Prostate gland (tissue), 2 donors: ENCODE data around the gene SAMD15. TPM values are rescaled to one million over a fixed set of nuclear protein-coding genes. Genes with fewer than 3 reads are reported as not detected.

Source experiments
- DNase-seq: peaks from one replicate; pipeline ENCODE4 v3.0.0-alpha.2; 2019; ENCODE audit warnings: low spot score
- H3K27ac ChIP-seq, 2 donors: fragments of 200-600 bp; sonication (generic); 2 replicates each; pipeline ENCODE4 v1.5.1; 2017 to 2019
- H3K27me3 ChIP-seq: fragments of 200-600 bp; sonication (generic); replicated peaks from 2 replicates; pipeline ENCODE4 v1.5.1; 2019; ENCODE audit not compliant: insufficient read depth
- H3K36me3 ChIP-seq, 2 donors: fragments of 200-600 bp; sonication (generic); 1 replicate in 1 of 2; 2 replicates in 1 of 2; pipeline versions ENCODE4 v1.5.1 to v1.8.1; 2017 to 2019
- H3K4me1 ChIP-seq: fragments of 200-600 bp; sonication (generic); replicated peaks from 2 replicates; pipeline ENCODE4 v1.5.1; 2019
- H3K4me3 ChIP-seq, 2 donors: fragments of 200-600 bp; sonication (generic); 2 replicates each; pipeline ENCODE4 v1.5.1; 2017 to 2019
- H3K9me3 ChIP-seq: fragments of 200-600 bp; sonication (generic); 2 replicates; pipeline ENCODE4 v1.5.1; 2017
- CTCF ChIP-seq, 4 experiments: fragments of 200-600 bp in 2 of 4; fragments of 450-650 bp in 2 of 4; sonication (generic) in 2 of 4; IDR thresholded peaks; 1 replicate in 3 of 4; 2 replicates in 1 of 4; pipeline ENCODE4 v1.5.1; 2016 to 2019; ENCODE audit warnings: antibody characterized with exemption in 4 of 4, mild to moderate bottlenecking in 2 of 4, moderate library complexity in 2 of 4
- POLR2A ChIP-seq: fragments of 450-650 bp; IDR thresholded peaks from one replicate; pipeline ENCODE4 v1.6.1; 2016; ENCODE audit warnings: antibody characterized with exemption, mild to moderate bottlenecking
- POLR2AphosphoS5 ChIP-seq: sonication (generic); formaldehyde crosslinking; IDR thresholded peaks from one replicate; pipeline ENCODE4 v1.6.1; 2017; ENCODE audit warnings: antibody characterized with exemption
- WGBS: methylation state at CpG from one replicate; pipeline ENCODE4 v1.1.5; 2018; 5-methylcytosine and 5-hydroxymethylcytosine counted together
- intact Hi-C: fragments of 100-400 bp; cut with DNase I; formaldehyde crosslinking; loops from one replicate; pipeline ENCODE4 v1.14.2; 2022
- total RNA-seq, 2 donors: library from RNA; depleted of rRNA; stranded (reverse); fragments of >200 nt; gene quantifications; one replicate each; pipeline ENCODE4 v1.1.0, GENCODE V29; 2016

The SAMD15 gene
- total RNA-seq, 2 donors from 2014 or later = 0.96 to 2.9 TPM

- intact Hi-C loops = no loop called here
- no peak for DNase-seq
- Histone ChIP-seq H3K27me3 (no peaks in the 10 kb centered on the region), H3K4me3 (no peak overlapping the region), H3K36me3 (no peaks in the 10 kb centered on the region), H3K27ac (no peak overlapping the region), H3K9me3 (no peaks in the 10 kb centered on the region), H3K4me1 (no peaks in the 10 kb centered on the region)
- TF ChIP-seq CTCF (IDR thresholded peaks at IDR 0.05) = no peak
- no peak for TF ChIP-seq POLR2AphosphoS5
- no peak for TF ChIP-seq POLR2A
- WGBS = 37% methylated on average over 2 of the region's 2 CpGs
Observed at GRCh38 chr14:77338302-77338701, 38.9 kb upstream of the SAMD15 start.

DNA sequence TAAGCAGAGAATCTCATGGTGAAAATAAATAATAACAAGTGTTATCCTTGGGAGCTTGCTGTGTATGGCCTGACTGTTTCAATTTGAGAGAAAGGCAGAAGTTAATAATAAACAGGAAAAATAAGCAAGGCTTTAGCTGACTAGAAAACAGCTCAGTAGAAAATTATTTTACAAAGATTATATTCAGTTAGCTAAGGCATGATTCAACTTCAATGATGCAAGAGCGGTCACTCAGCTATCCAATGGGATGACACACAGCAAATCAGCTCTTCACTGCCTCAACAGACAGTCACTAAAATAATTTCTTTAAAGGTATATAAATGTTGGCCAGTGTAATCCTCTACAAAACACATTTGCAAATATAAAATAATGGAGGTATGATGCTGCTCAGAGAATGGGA is 37.8 kb upstream of the SAMD15 start:
- DNase-seq = no peak
- H3K36me3 ChIP-seq = no peaks in the 10 kb centered on the region
- H3K4me3 ChIP-seq = no peak overlapping the region
- WGBS = 100% methylated on average over 1 of the region's 1 CpG
- no peaks in the 10 kb centered on the region for H3K27me3 ChIP-seq
- intact Hi-C loops = no loop called here
- no peak overlapping the region for H3K27ac ChIP-seq
- no peak for TF ChIP-seq CTCF (IDR thresholded peaks at IDR 0.05)
- no peaks in the 10 kb centered on the region for H3K9me3 ChIP-seq
- no peaks in the 10 kb centered on the region for H3K4me1 ChIP-seq

DNA sequence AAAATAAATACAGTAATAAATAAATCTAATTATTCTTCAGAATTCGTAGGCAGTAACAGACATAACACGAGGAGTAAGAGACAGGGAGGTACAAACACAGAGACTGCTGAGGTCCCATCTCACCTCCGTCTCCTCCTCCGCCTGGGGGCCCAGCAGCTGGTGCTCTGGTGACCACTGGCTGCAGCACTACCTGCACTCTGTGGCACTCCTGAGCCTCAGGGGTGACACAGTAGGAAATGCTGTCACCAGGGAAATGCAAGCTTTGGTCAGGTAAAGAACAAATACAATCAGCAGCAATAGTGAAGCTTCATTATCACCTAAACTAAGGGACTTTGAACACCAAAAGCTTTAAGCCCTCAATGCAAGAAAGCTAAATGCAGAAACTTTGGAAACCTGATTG is 36.8 kb upstream of the SAMD15 start:
- intact Hi-C loops = no loop called here
- Histone ChIP-seq H3K27ac (no peak overlapping the region), H3K4me3 (no peak overlapping the region), H3K27me3 (no peaks in the 10 kb centered on the region), H3K9me3 (no peaks in the 10 kb centered on the region), H3K4me1 (no peaks in the 10 kb centered on the region), H3K36me3 (no peaks in the 10 kb centered on the region)
- DNase-seq = no peak
- TF ChIP-seq POLR2AphosphoS5 (no peak), CTCF (IDR thresholded peaks at IDR 0.05) (no peak), POLR2A (no peak)
- WGBS = 87% methylated on average over 4 of the region's 4 CpGs

DNA sequence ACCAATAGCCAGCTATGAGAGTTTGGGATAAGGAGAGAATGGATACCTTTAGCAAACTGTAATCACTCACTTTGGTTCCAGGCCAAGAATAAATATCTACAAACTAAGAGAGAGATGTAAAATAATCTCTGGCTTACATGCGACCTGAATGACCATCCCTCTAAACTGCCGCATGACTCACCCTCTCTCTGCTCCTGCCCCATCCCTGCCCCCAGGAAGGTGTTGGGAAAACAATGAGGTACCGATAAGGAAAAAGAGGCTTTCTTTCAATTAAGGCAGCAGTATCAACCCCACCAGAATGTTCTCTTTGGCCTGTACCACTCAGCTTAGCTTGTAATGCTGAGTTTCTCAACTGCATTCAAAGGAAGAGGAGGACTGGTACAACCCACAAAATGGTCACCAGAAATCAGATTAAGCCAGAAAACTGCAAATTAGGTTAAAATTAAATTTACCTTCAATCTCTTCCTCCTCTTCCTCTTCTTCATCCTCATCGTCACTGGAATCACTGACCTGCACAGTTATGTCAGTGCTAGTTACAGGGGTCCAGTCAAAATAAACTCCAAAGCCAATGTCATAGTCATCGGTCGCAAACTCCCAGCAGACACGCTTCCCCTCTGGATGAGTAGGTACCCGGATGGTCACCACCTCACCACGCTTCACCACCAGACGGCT is 34.3 kb upstream of the SAMD15 start:
- no peaks in the 10 kb centered on the region for H3K27me3 ChIP-seq
- intact Hi-C loops = no loop called here
- H3K4me1 ChIP-seq = no peaks in the 10 kb centered on the region
- H3K4me3 ChIP-seq = no peak overlapping the region
- H3K9me3 ChIP-seq = no peaks in the 10 kb centered on the region
- WGBS = 78% methylated on average over 10 of the region's 10 CpGs
- H3K36me3 ChIP-seq = no peaks in the 10 kb centered on the region
- no peak overlapping the region for H3K27ac ChIP-seq
- DNase-seq = no peak
- TF ChIP-seq CTCF (IDR thresholded peaks at IDR 0.05) (no peak), POLR2A (no peak), POLR2AphosphoS5 (no peak)

- Histone ChIP-seq H3K27ac (no peak overlapping the region), H3K27me3 (no peaks in the 10 kb centered on the region), H3K4me1 (no peaks in the 10 kb centered on the region), H3K36me3 (no peaks in the 10 kb centered on the region), H3K9me3 (no peaks in the 10 kb centered on the region), H3K4me3 (no peak overlapping the region)
- DNase-seq = no peak
- no peak for TF ChIP-seq POLR2AphosphoS5
- WGBS = 63% methylated on average over 2 of the region's 2 CpGs
- intact Hi-C loops = no loop called here
Observed at GRCh38 chr14:77343662-77344061, 33.5 kb upstream of the SAMD15 start.
